ENCODE results near the gene MECP2.

MECP2 gene

GRCh38 chrX:154046031-154046781 lies 51.3 kb downstream of the MECP2 start:
- H3K9me3 ChIP-seq (ENCODE audit: insufficient read depth, low read length), result no peaks in the 10 kb centered on the region
- H3K27ac ChIP-seq (ENCODE audit: low read depth, low read length), result no peak overlapping the region
- H3K36me3 ChIP-seq (ENCODE audit: low read length), result no peaks in the 10 kb centered on the region
- no peak overlapping the region for H3K9ac ChIP-seq (ENCODE audit: low read length)
- H3K79me2 ChIP-seq (ENCODE audit: insufficient read depth, low read length), result peaks cover 30% of the 10 kb centered on the region; the same call in 1 of the 2 replicates
- no peak overlapping the region for H3K4me3 ChIP-seq (ENCODE audit: insufficient read depth, low read length, poor library complexity, severe bottlenecking)
- H3K4me2 ChIP-seq (ENCODE audit: low read depth, low read length, poor library complexity, severe bottlenecking), result no peak overlapping the region
- H3F3A ChIP-seq (ENCODE audit: insufficient read depth), result no peaks in the 10 kb centered on the region
- no peaks in the 10 kb centered on the region for H4K20me1 ChIP-seq (ENCODE audit: low read depth, low read length)
- no peaks in the 10 kb centered on the region for H3K27me3 ChIP-seq (ENCODE audit: low read length)
- TF ChIP-seq EZH2phosphoT487 (conservative IDR thresholded peaks at IDR 0.05; ENCODE audit: low read length) (no peak), CTCF (IDR thresholded peaks at IDR 0.05; ENCODE audit: insufficient read depth, low read length, poor library complexity, severe bottlenecking) (no peak)
- H3K9me2 ChIP-seq (replicated peaks; ENCODE audit: insufficient read depth, low read length), result no peaks in the 10 kb centered on the region
- H2AFZ ChIP-seq (ENCODE audit: low read depth, low read length, severe bottlenecking), result no peak overlapping the region

GRCh38 chrX:154044091-154044490 lies 53.4 kb downstream of the MECP2 start:
- Histone ChIP-seq H3F3A (ENCODE audit: insufficient read depth) (no peaks in the 10 kb centered on the region), H3K9me3 (ENCODE audit: insufficient read depth, low read length) (no peaks in the 10 kb centered on the region), H3K9me2 (replicated peaks; ENCODE audit: insufficient read depth, low read length) (no peaks in the 10 kb centered on the region), H3K4me3 (ENCODE audit: insufficient read depth, low read length, poor library complexity, severe bottlenecking) (no peak overlapping the region), H3K79me2 (ENCODE audit: insufficient read depth, low read length) (peaks cover 20% of the 10 kb centered on the region; the same call in 1 of the 2 replicates), H4K20me1 (ENCODE audit: low read depth, low read length) (no peaks in the 10 kb centered on the region), H3K36me3 (ENCODE audit: low read length) (no peaks in the 10 kb centered on the region), H2AFZ (ENCODE audit: low read depth, low read length, severe bottlenecking) (no peak overlapping the region), H3K27me3 (ENCODE audit: low read length) (no peaks in the 10 kb centered on the region), H3K27ac (ENCODE audit: low read depth, low read length) (no peak overlapping the region), H3K4me2 (ENCODE audit: low read depth, low read length, poor library complexity, severe bottlenecking) (no peak overlapping the region), H3K9ac (ENCODE audit: low read length) (no peak overlapping the region)
- TF ChIP-seq EZH2phosphoT487 (conservative IDR thresholded peaks at IDR 0.05; ENCODE audit: low read length) (no peak), CTCF (IDR thresholded peaks at IDR 0.05; ENCODE audit: insufficient read depth, low read length, poor library complexity, severe bottlenecking) (no peak)

- Histone ChIP-seq H3F3A (ENCODE audit: insufficient read depth) (no peaks in the 10 kb centered on the region), H3K4me3 (ENCODE audit: insufficient read depth, low read length, poor library complexity, severe bottlenecking) (no peak overlapping the region), H2AFZ (ENCODE audit: low read depth, low read length, severe bottlenecking) (no peak overlapping the region), H3K9me2 (replicated peaks; ENCODE audit: insufficient read depth, low read length) (no peaks in the 10 kb centered on the region), H3K27me3 (ENCODE audit: low read length) (no peaks in the 10 kb centered on the region), H3K4me2 (ENCODE audit: low read depth, low read length, poor library complexity, severe bottlenecking) (no peak overlapping the region), H3K36me3 (ENCODE audit: low read length) (no peaks in the 10 kb centered on the region), H3K27ac (ENCODE audit: low read depth, low read length) (no peak overlapping the region), H4K20me1 (ENCODE audit: low read depth, low read length) (no peaks in the 10 kb centered on the region), H3K9me3 (ENCODE audit: insufficient read depth, low read length) (no peaks in the 10 kb centered on the region), H3K79me2 (ENCODE audit: insufficient read depth, low read length) (peaks cover 25% of the 10 kb centered on the region; the same call in 1 of the 2 replicates), H3K9ac (ENCODE audit: low read length) (no peak overlapping the region)
- TF ChIP-seq CTCF (IDR thresholded peaks at IDR 0.05; ENCODE audit: insufficient read depth, low read length, poor library complexity, severe bottlenecking) (no peak), EZH2phosphoT487 (conservative IDR thresholded peaks at IDR 0.05; ENCODE audit: low read length) (no peak)
Observed at GRCh38 chrX:154043003-154043763, 54.3 kb downstream of the MECP2 start.
